ENCODE results near the gene TMEM74B. TPM values are rescaled to one million over a fixed set of nuclear protein-coding genes. Genes with fewer than 3 reads are reported as not detected.

TMEM74B gene
- total RNA-seq, 1 experiment from 2014 or later = 8.4 TPM

GRCh38 chr20:1212023-1212422, 27.2 kb upstream of the TMEM74B start:
- ATAC-seq (no peak), DNase-seq (ENCODE audit: low spot score) (no peak)
- Mint-ChIP-seq H3K27me3 (ENCODE audit: low read depth) (peaks cover 25% of the 10 kb centered on the region), H3K36me3 (peaks cover 4% of the 10 kb centered on the region; the same call in 1 of the 2 replicates), H3K27ac (no peak overlapping the region), H3K9me3 (peaks cover 4% of the 10 kb centered on the region; the same call in 1 of the 2 replicates), H3K4me1 (peaks cover 25% of the 10 kb centered on the region), H3K4me3 (no peak overlapping the region)
- POLR2A ChIA-PET = no interaction called here
- CTCF ChIA-PET = interaction anchor here (0.6 to 3.1 kb wide), 12 partner anchors 13 to 327 kb away, joined by 3 to 11 read pairs (median 4); no protein-coding TSS in a partner anchor
- TF ChIP-seq ZNF671 (CRISPR knock-in tag; IDR thresholded peaks at IDR 0.05) = no peak
- no peak for TF ChIP-seq TCF7 (CRISPR knock-in tag; IDR thresholded peaks at IDR 0.05; ENCODE audit: low read depth)
- TF ChIP-seq E2F4 (CRISPR knock-in tag; IDR thresholded peaks at IDR 0.05; ENCODE audit: borderline replicate concordance, low read depth) = no peak
- TF ChIP-seq ZNF423 (CRISPR knock-in tag; IDR thresholded peaks at IDR 0.05) = no peak
- TF ChIP-seq ZNF219 (CRISPR knock-in tag; IDR thresholded peaks at IDR 0.05; ENCODE audit: borderline replicate concordance) = no peak
- no peak for TF ChIP-seq NFYB (CRISPR knock-in tag; conservative IDR thresholded peaks at IDR 0.05; ENCODE audit: low read depth)
- no peak for TF ChIP-seq ZMAT4 (CRISPR knock-in tag; IDR thresholded peaks at IDR 0.05)
- TF ChIP-seq TP53 (CRISPR knock-in tag; IDR thresholded peaks at IDR 0.05) = no peak
- TF ChIP-seq ZNF138 (CRISPR knock-in tag; conservative IDR thresholded peaks at IDR 0.05) = no peak
- TF ChIP-seq ZBTB21 (CRISPR knock-in tag; IDR thresholded peaks at IDR 0.05; ENCODE audit: borderline replicate concordance) = no peak
- TF ChIP-seq ATF3 (CRISPR knock-in tag; conservative IDR thresholded peaks at IDR 0.05) = no peak
- no peak for TF ChIP-seq ZNF416 (CRISPR knock-in tag; IDR thresholded peaks at IDR 0.05)
- TF ChIP-seq PRRX2 (CRISPR knock-in tag; IDR thresholded peaks at IDR 0.05) = no peak
- no peak for TF ChIP-seq MXD4 (CRISPR knock-in tag; IDR thresholded peaks at IDR 0.05; ENCODE audit: borderline replicate concordance)

- Mint-ChIP-seq H3K9me3 (no peaks in the 10 kb centered on the region), H3K36me3 (no peaks in the 10 kb centered on the region), H3K27ac (no peak overlapping the region), H3K4me1 (peaks cover 13% of the 10 kb centered on the region), H3K4me3 (no peak overlapping the region), H3K27me3 (ENCODE audit: low read depth) (peaks cover 25% of the 10 kb centered on the region)
- CTCF ChIA-PET = interaction anchor here (0.8 to 1.2 kb wide), 3 partner anchors 12 to 96 kb away, joined by 3 read pairs; no protein-coding TSS in a partner anchor
- no peak for TF ChIP-seq KAT7 (CRISPR knock-in tag; IDR thresholded peaks at IDR 0.05; ENCODE audit: borderline replicate concordance)
- no peak for TF ChIP-seq ATF6 (CRISPR knock-in tag; IDR thresholded peaks at IDR 0.05)
- no peak for TF ChIP-seq CBFB (CRISPR knock-in tag; IDR thresholded peaks at IDR 0.05; ENCODE audit: low read depth)
- no peak for TF ChIP-seq ATF2 (CRISPR knock-in tag; IDR thresholded peaks at IDR 0.05; ENCODE audit: borderline replicate concordance, low read depth)
- no peak for TF ChIP-seq ZNF232 (CRISPR knock-in tag; IDR thresholded peaks at IDR 0.05)
- TF ChIP-seq SMAD3 (CRISPR knock-in tag; IDR thresholded peaks at IDR 0.05; ENCODE audit: borderline replicate concordance) = no peak
- no peak for TF ChIP-seq CDX4 (CRISPR knock-in tag; IDR thresholded peaks at IDR 0.05; ENCODE audit: borderline replicate concordance)
- DNase-seq (ENCODE audit: low spot score) (no peak), ATAC-seq (no peak)
- POLR2A ChIA-PET = no interaction called here
Measured at GRCh38 chr20:1210501-1210900, 25.7 kb upstream of the TMEM74B start.

Data from WTC11 (cell line).